Hepatocyte (in vitro differentiated cells): ENCODE results near the gene EHD1.

Experiments
- CTCF ChIP-seq: fragments of 200-600 bp; sonication (generic); IDR thresholded peaks from 2 replicates; pipeline ENCODE4 v1.5.1; 2016; ENCODE audit warnings: antibody characterized with exemption, mild to moderate bottlenecking; ENCODE audit not compliant: poor library complexity
- EZH2 ChIP-seq: fragments of 200-600 bp; sonication (generic); IDR thresholded peaks from 2 replicates; pipeline ENCODE4 v1.6.1; 2016; ENCODE audit warnings: antibody characterized with exemption, mild to moderate bottlenecking, borderline replicate concordance
- EZH2phosphoT487 ChIP-seq: fragments of 200-600 bp; sonication (generic); IDR thresholded peaks from one replicate; pipeline ENCODE4 v1.6.1; 2018; ENCODE audit warnings: antibody characterized with exemption, mild to moderate bottlenecking, low read depth, moderate library complexity; ENCODE audit not compliant: unreplicated experiment, severe bottlenecking

GRCh38 chr11:64871492-64871891 lies 6.9 kb downstream of the EHD1 start:
- TF ChIP-seq CTCF (no peak), EZH2 (no peak), EZH2phosphoT487 (no peak)
